ENCODE results near the gene DCAF8L1. TPM values are rescaled to one million over a fixed set of nuclear protein-coding genes. Genes with fewer than 3 reads are reported as not detected.
"Not testable (repeated sequence)": the region's sequence is repeated elsewhere in the genome, so short reads cannot be mapped to it uniquely, and the experiment has no call there.

The DCAF8L1 gene
- total and polyA plus RNA-seq, 11 donors = not detected

DNA sequence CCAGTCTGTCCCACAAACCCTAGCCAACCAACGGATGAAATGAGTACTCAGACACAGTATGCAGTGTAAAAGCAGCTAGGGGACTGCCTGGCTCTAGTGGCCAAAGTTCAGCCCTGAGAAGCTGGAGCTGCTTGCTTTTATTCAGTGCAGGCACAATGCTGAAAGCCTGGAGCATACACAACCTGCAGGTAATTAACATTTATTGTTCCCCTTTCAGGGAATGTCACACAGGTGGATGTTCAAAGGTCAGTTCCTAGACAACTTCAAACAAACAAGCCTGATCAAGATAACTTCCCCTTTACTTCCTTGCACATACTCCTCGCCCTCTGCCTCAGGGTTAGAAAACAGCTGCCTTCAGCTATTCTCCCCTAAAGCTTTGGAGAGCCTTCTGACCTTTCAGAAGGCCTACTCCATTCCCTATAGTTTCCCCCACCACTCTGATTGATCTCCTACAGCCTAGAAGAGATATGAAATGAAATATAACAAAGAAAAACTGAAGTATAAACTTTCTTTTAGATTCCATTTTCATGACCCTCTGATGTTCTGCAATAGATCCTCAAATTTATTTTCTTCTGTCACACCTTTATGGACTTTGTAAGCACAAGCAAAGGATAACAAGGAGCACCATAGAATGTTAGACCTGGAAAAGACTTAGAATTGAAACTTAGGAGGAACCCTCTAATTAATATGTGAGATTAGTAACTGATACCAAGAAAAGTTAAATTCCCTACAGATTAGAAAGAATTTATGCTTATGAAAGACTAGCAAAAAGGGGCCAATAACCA lies 6.8 kb upstream of the DCAF8L1 start:
- no peaks in the 10 kb centered on the region for H3K4me1 ChIP-seq
- WGBS, 4 donors = 19 to 56% (median 40%) methylated on average over 2 of the region's 2 CpGs
- H3K9me3 ChIP-seq = no peaks in the 10 kb centered on the region
- H3K36me3 ChIP-seq = no peaks in the 10 kb centered on the region
- intact Hi-C loops (cut with DNase I) = no loop called here
- ATAC-seq (no peak), DNase-seq (no peak)
- H3K4me3 ChIP-seq = no peak overlapping the region
- TF ChIP-seq CTCF (IDR thresholded peaks at IDR 0.05) = no peak
- no peak for TF ChIP-seq POLR2A (IDR thresholded peaks at IDR 0.05)
- no peaks in the 10 kb centered on the region for H3K27me3 ChIP-seq
- no peak overlapping the region for H3K27ac ChIP-seq

GRCh38 chrX:27976934-27977333 lies 4.3 kb downstream of the DCAF8L1 start:
- intact Hi-C loops (cut with DNase I); H3K27ac ChIP-seq; H3K4me1 ChIP-seq; H3K4me3 ChIP-seq; H3K36me3 ChIP-seq; H3K9me3 ChIP-seq; H3K27me3 ChIP-seq; DNase-seq; ATAC-seq: not testable (repeated sequence)
- 80 to 93% (median 88%) methylated on average over 4 of the region's 4 CpGs for WGBS, 4 donors

- H3K36me3 ChIP-seq = no peaks in the 10 kb centered on the region
- H3K4me1 ChIP-seq = no peaks in the 10 kb centered on the region
- 35 to 51% (median 39%) methylated on average over 4 of the region's 4 CpGs for WGBS, 4 donors
- no peak overlapping the region for H3K4me3 ChIP-seq
- no peak overlapping the region for H3K27ac ChIP-seq
- no peak for TF ChIP-seq CTCF (IDR thresholded peaks at IDR 0.05)
- TF ChIP-seq POLR2A (IDR thresholded peaks at IDR 0.05) = no peak
- no peaks in the 10 kb centered on the region for H3K27me3 ChIP-seq
- no peaks in the 10 kb centered on the region for H3K9me3 ChIP-seq
- intact Hi-C loops (cut with DNase I) = no loop called here
- no peak for DNase-seq
- ATAC-seq = no peak
Measured at GRCh38 chrX:27976284-27976683, 5.0 kb downstream of the DCAF8L1 start.

DNA sequence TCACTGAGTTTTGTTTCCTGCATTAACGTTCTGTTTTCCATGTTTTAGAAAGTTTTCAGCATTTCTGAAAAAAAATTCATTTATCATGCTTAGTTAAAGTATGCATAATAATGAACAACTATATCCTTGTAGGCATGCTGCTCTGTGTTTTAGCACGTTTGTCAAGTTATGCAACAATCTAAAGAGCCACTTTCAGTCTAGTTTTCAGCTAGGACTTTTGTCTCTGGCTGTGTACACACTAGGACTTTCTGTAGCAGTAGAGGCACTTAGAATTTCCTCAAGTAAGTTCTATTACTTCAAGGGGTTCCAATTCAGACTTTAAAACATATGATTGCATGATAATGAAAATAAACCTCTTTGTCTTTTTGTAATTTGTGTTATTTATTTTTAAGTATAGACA lies 12.4 kb downstream of the DCAF8L1 start:
- no peaks in the 10 kb centered on the region for H3K27me3 ChIP-seq
- no peaks in the 10 kb centered on the region for H3K4me1 ChIP-seq
- DNase-seq (no peak), ATAC-seq (no peak)
- H3K27ac ChIP-seq = no peak overlapping the region
- WGBS, 4 donors = 23 to 50% (median 33%) methylated on average over 2 of the region's 2 CpGs
- no peaks in the 10 kb centered on the region for H3K36me3 ChIP-seq
- no peak overlapping the region for H3K4me3 ChIP-seq
- TF ChIP-seq CTCF (IDR thresholded peaks at IDR 0.05) (no peak), POLR2A (IDR thresholded peaks at IDR 0.05) (no peak)
- intact Hi-C loops (cut with DNase I) = no loop called here
- no peaks in the 10 kb centered on the region for H3K9me3 ChIP-seq

DNA sequence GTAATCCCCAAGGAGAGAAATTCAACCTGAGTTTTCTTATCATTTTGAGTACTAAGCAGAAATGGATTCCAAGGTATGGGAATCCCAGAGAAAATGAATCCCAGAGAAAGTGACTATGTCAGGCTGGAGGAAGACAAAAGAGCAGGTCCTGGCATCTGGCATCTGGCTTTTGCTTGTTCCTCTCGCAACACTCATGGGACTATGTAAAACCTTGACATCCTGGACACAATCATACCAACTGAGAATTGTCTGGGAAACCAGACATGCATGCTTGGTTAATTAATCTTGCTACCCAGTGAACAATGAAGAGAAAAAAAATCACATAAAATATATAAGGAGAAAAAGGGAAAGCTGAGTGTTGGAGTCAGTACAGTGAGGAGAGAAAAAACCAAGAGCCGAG lies 12.9 kb downstream of the DCAF8L1 start:
- WGBS, 4 donors = 54 to 74% (median 64%) methylated on average over 2 of the region's 2 CpGs
- intact Hi-C loops (cut with DNase I) = no loop called here
- no peak overlapping the region for H3K4me3 ChIP-seq
- no peaks in the 10 kb centered on the region for H3K4me1 ChIP-seq
- no peaks in the 10 kb centered on the region for H3K36me3 ChIP-seq
- no peak for ATAC-seq
- no peak overlapping the region for H3K27ac ChIP-seq
- no peak for DNase-seq
- no peaks in the 10 kb centered on the region for H3K27me3 ChIP-seq
- no peak for TF ChIP-seq CTCF (IDR thresholded peaks at IDR 0.05)
- TF ChIP-seq POLR2A (IDR thresholded peaks at IDR 0.05) = no peak
- H3K9me3 ChIP-seq = no peaks in the 10 kb centered on the region
